ENCODE results near the gene LRRC10B. TPM values are rescaled to one million over a fixed set of nuclear protein-coding genes. Genes with fewer than 3 reads are reported as not detected.

Gene LRRC10B
- total RNA-seq, 1 experiment from 2014 or later: 0.39 TPM

GRCh38 chr11:61524446-61524845 lies 15.9 kb downstream of the LRRC10B start:
- no CpG with 5 or more reads among the region's 12 CpGs for WGBS (ENCODE audit: extremely low coverage, insufficient read length, low lambda C conversion rate)

More at GRCh38 chr11:61524446-61524845, 15.9 kb downstream of the LRRC10B start:
- Histone ChIP-seq H3K79me1 (ENCODE audit: insufficient read depth, low read depth, low read length, poor library complexity, severe bottlenecking) (no peaks in the 10 kb centered on the region), H3K14ac (ENCODE audit: insufficient read depth, low read length) (no peak overlapping the region; the same call in 1 of the 2 replicates), H3K27ac (ENCODE audit: insufficient read length, low read depth, low read length) (no peak overlapping the region), H3K23me2 (ENCODE audit: insufficient read length, low read depth, low read length, poor library complexity, severe bottlenecking) (no peaks in the 10 kb centered on the region), H2BK120ac (ENCODE audit: low read depth, low read length, poor library complexity, severe bottlenecking) (no peak overlapping the region), H2AFZ (ENCODE audit: low read length) (no peak overlapping the region), H4K5ac (ENCODE audit: insufficient read length, low read depth, low read length) (no peak overlapping the region), H2BK15ac (ENCODE audit: low read depth, low read length) (no peak overlapping the region), H3T11ph (ENCODE audit: low read length) (no peak overlapping the region), H2BK5ac (ENCODE audit: insufficient read length, low read length) (no peak overlapping the region), H3K27me3 (ENCODE audit: insufficient read depth, low read length) (no peaks in the 10 kb centered on the region), H3K4ac (ENCODE audit: low read depth, low read length) (no peak overlapping the region), H4K8ac (replicated peaks; ENCODE audit: insufficient read length, low read depth, low read length) (no peak overlapping the region), H4K20me1 (ENCODE audit: control insufficient read depth, insufficient read depth, insufficient read length) (no peaks in the 10 kb centered on the region), H3K4me1 (ENCODE audit: insufficient read depth, low read length) (no peaks in the 10 kb centered on the region; the same call in 1 of the 2 replicates), H3K18ac (ENCODE audit: insufficient read length, low read depth, low read length) (no peak overlapping the region), H2AK5ac (ENCODE audit: insufficient read length, low read length) (no peak overlapping the region), H2BK20ac (ENCODE audit: low read depth, low read length, poor library complexity, severe bottlenecking) (no peak overlapping the region), H3K79me2 (ENCODE audit: insufficient read depth, low read length) (no peaks in the 10 kb centered on the region), H3K23ac (ENCODE audit: insufficient read length, low read depth, low read length) (no peak overlapping the region), H3K9me3 (ENCODE audit: control insufficient read depth, low read depth, low read length) (no peaks in the 10 kb centered on the region), H2BK12ac (ENCODE audit: insufficient read length, low read depth, low read length) (no peak overlapping the region), H4K91ac (ENCODE audit: insufficient read length, low read depth, low read length) (no peak overlapping the region), H3K4me2 (ENCODE audit: insufficient read depth, insufficient read length, low read length) (no peak overlapping the region), H3K9ac (ENCODE audit: extremely low read depth, insufficient read length, low read length) (no peak overlapping the region), H3K56ac (ENCODE audit: insufficient read length, low read depth, low read length) (no peak overlapping the region)
- Mint-ChIP-seq H3K4me1 (peaks cover 5 to 16% of the 10 kb centered on the region in 2 experiments; a peak in 3 of 4 replicates), H3K36me3 (ENCODE audit: insufficient read depth in 1 of 3, low read depth in 3 of 3) (peaks cover 0 to 11% (median 0%) of the 10 kb centered on the region in 3 experiments; a peak in 2 of 7 replicates), H3K4me3 (no peak overlapping the region), H3K27ac (no peak overlapping the region), H3K9me3 (no peaks in the 10 kb centered on the region), H3K27me3 (ENCODE audit: low read depth) (peaks cover 8% of the 10 kb centered on the region)
- no peak for DNase-seq
- TF ChIP-seq CTCF (conservative IDR thresholded peaks at IDR 0.05): no peak
